Measurements from ENCODE around the gene DGKI.

- no peak for TF ChIP-seq CTCF (conservative IDR thresholded peaks at IDR 0.05; ENCODE audit: low read length)
- TF ChIP-seq EZH2phosphoT487 (IDR thresholded peaks at IDR 0.05; ENCODE audit: borderline replicate concordance, low read depth, low read length): no peak
Observed at GRCh38 chr7:137810248-137810647, 36.5 kb downstream of the DGKI start.
